ENCODE data around the gene CCDC157.

DNA sequence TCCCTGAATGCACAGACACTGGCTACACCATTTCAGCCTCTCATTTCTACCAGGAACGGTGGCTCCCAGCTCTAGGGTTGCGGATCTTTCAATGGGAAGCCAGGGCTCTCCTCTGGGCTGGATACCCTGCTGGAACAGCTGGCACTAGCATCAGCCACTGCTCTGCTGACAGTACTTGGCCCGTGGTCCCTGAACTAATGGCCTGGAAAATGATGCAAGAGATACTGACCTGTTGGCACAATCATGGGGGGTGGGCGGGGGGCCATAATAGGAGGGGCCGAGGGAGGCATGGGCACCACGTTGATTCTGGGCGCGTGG is 19.4 kb upstream of the CCDC157 start:
- TF ChIP-seq CTCF (IDR thresholded peaks at IDR 0.05) (no peak), POLR2A (IDR thresholded peaks at IDR 0.05) (no peak)
